Measurements from ENCODE around the gene RPL23.

The RPL23 gene

GRCh38 chr17:38883592-38884526 lies 30.3 kb upstream of the RPL23 start:
- DNase-seq: no peak

GRCh38 chr17:38882870-38883269 lies 29.3 kb upstream of the RPL23 start:
- DNase-seq: no peak

- DNase-seq: no peak
Measured at GRCh38 chr17:38881600-38882191, 28.2 kb upstream of the RPL23 start.

GRCh38 chr17:38879878-38880665 lies 26.6 kb upstream of the RPL23 start:
- no peak for DNase-seq

GRCh38 chr17:38877130-38877851 lies 23.8 kb upstream of the RPL23 start:
- peak; percentile 60 for DNase-seq

- no peak for DNase-seq
Measured at GRCh38 chr17:38875477-38876075, 22.1 kb upstream of the RPL23 start.

GRCh38 chr17:38874505-38875400 lies 21.2 kb upstream of the RPL23 start:
- DNase-seq: no peak

GRCh38 chr17:38873640-38874380 lies 20.3 kb upstream of the RPL23 start:
- no peak for DNase-seq

- DNase-seq: no peak
Measured at GRCh38 chr17:38872671-38873385, 19.3 kb upstream of the RPL23 start.

- DNase-seq: no peak
Measured at GRCh38 chr17:38872027-38872511, 18.5 kb upstream of the RPL23 start.

GRCh38 chr17:38871247-38872015 lies 17.9 kb upstream of the RPL23 start:
- peak; percentile 30 for DNase-seq

- no peak for DNase-seq
Measured at GRCh38 chr17:38870259-38871165, 17.0 kb upstream of the RPL23 start.

- peak; percentile 73 for DNase-seq
Measured at GRCh38 chr17:38869526-38870258, 16.2 kb upstream of the RPL23 start, which contains the start of gene LASP1. LASP1 (plus strand) TSS chr17:38870058; CDS start chr17:38870190, 132 bp downstream.

- DNase-seq: peak; percentile 76
Measured at GRCh38 chr17:38868817-38869525, 15.4 kb upstream of the RPL23 start.

- peak; percentile 65 for DNase-seq
Measured at GRCh38 chr17:38867968-38868816, 14.7 kb upstream of the RPL23 start.
